ENCODE results near the gene CWF19L1.
"Not testable (repeated sequence)": the region's sequence is repeated elsewhere in the genome, so short reads cannot be mapped to it uniquely, and the experiment has no call there.

Gene CWF19L1

GRCh38 chr10:100303724-100304319 is 36.4 kb upstream of the CWF19L1 start:
- peak; percentile 47 to 50 for DNase-seq (ENCODE audit: low read depth in 2 of 2)
- TF ChIP-seq CTCF (IDR thresholded peaks at IDR 0.05; ENCODE audit: low read depth, low read length), result peak; percentile 61
- H3K4me3 ChIP-seq (replicated peaks in 1 of 2; ENCODE audit: low read depth in 2 of 2, low read length in 2 of 2), result no peak overlapping the region

- H3K4me3 ChIP-seq (replicated peaks in 1 of 2; ENCODE audit: low read depth in 2 of 2, low read length in 2 of 2); DNase-seq (ENCODE audit: low read depth in 2 of 2): not testable (repeated sequence)
These were observed 33.7 kb upstream of the CWF19L1 start for GRCh38 chr10:100301123-100301522.

- H3K4me3 ChIP-seq (replicated peaks in 1 of 2; ENCODE audit: low read depth in 2 of 2, low read length in 2 of 2), result no peak overlapping the region
- DNase-seq (ENCODE audit: low read depth in 2 of 2), result no peak
- no peak for TF ChIP-seq CTCF (IDR thresholded peaks at IDR 0.05; ENCODE audit: low read depth, low read length)
These were observed 29.8 kb upstream of the CWF19L1 start for GRCh38 chr10:100297242-100297641.

GRCh38 chr10:100293066-100293465 is 25.6 kb upstream of the CWF19L1 start:
- TF ChIP-seq CTCF (IDR thresholded peaks at IDR 0.05; ENCODE audit: low read depth, low read length), result no peak
- H3K4me3 ChIP-seq (replicated peaks in 1 of 2; ENCODE audit: low read depth in 2 of 2, low read length in 2 of 2), result no peak overlapping the region
- no peak for DNase-seq (ENCODE audit: low read depth in 2 of 2)

GRCh38 chr10:100292300-100292699 is 24.9 kb upstream of the CWF19L1 start:
- peak; percentile 52 to 69 for DNase-seq (ENCODE audit: low read depth in 2 of 2)
- not testable (repeated sequence) for H3K4me3 ChIP-seq (replicated peaks in 1 of 2; ENCODE audit: low read depth in 2 of 2, low read length in 2 of 2)

- DNase-seq (ENCODE audit: low read depth in 2 of 2), result peak in 1 of 2 donors; percentile 19
- TF ChIP-seq CTCF (IDR thresholded peaks at IDR 0.05; ENCODE audit: low read depth, low read length), result no peak
- no peak overlapping the region for H3K4me3 ChIP-seq (replicated peaks in 1 of 2; ENCODE audit: low read depth in 2 of 2, low read length in 2 of 2)
These were observed 23.9 kb upstream of the CWF19L1 start for GRCh38 chr10:100291356-100291755.

GRCh38 chr10:100289641-100290040 is 22.2 kb upstream of the CWF19L1 start:
- no peak overlapping the region for H3K4me3 ChIP-seq (replicated peaks in 1 of 2; ENCODE audit: low read depth in 2 of 2, low read length in 2 of 2)
- no peak for TF ChIP-seq CTCF (IDR thresholded peaks at IDR 0.05; ENCODE audit: low read depth, low read length)
- DNase-seq (ENCODE audit: low read depth in 2 of 2), result no peak

- H3K4me3 ChIP-seq (replicated peaks in 1 of 2; ENCODE audit: low read depth in 2 of 2, low read length in 2 of 2), result no peak overlapping the region
- TF ChIP-seq CTCF (IDR thresholded peaks at IDR 0.05; ENCODE audit: low read depth, low read length), result no peak
- DNase-seq (ENCODE audit: low read depth in 2 of 2), result no peak
These were observed 20.8 kb upstream of the CWF19L1 start for GRCh38 chr10:100288196-100288595.

All from cardiac fibroblast (primary cell).